Measurements from ENCODE around the gene UBE2F. TPM values are rescaled to one million over a fixed set of nuclear protein-coding genes. Genes with fewer than 3 reads are reported as not detected.
"Not testable (repeated sequence)": the region's sequence is repeated elsewhere in the genome, so short reads cannot be mapped to it uniquely, and the experiment has no call there.

The UBE2F gene
- total RNA-seq, 1 donor from 2014 or later = 59.4 TPM

- no peak for DNase-seq
These were observed 13.9 kb downstream of the UBE2F start for GRCh38 chr2:237980751-237981150.

GRCh38 chr2:237981621-237982020, 14.8 kb downstream of the UBE2F start:
- DNase-seq = not testable (repeated sequence)

- no peak for DNase-seq
These were observed 15.4 kb downstream of the UBE2F start for GRCh38 chr2:237982039-237982725.

GRCh38 chr2:237983922-237984321, 17.1 kb downstream of the UBE2F start:
- DNase-seq = no peak

GRCh38 chr2:237987268-237987667, 20.5 kb downstream of the UBE2F start:
- no peak for DNase-seq

- no peak for DNase-seq
These were observed 26.9 kb downstream of the UBE2F start for GRCh38 chr2:237993701-237994100.

- no peak for DNase-seq
These were observed 28.2 kb downstream of the UBE2F start for GRCh38 chr2:237995036-237995435.

DNA sequence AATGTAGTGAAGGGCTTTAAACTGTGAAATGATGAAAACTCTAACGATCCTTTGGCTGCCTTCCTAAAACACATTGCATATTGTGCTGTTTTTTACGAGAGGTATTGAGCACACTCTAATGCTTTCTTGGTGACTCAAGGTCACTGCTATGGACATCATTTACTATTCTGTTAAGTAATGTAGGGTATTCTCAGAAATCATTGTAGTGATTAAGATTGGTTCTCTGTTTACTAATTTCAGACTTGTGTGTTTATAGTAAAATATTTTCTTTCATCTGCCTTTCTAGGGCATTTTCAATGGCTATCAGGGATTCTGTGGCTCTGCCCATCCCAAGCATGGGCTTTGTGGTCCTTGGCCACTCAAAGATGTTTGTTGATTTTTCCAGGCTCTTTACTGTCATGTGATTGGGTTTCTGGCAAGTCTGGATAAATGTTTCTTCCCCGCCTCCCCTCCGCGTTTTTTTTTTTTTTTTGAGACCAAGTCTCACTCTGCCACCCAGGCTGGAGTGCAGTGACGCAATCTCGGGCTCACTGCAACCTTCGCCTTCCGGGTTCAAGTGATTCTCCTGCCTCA, 29.3 kb downstream of the UBE2F start:
- no peak for DNase-seq

- no peak for DNase-seq
These were observed 30.7 kb downstream of the UBE2F start for GRCh38 chr2:237997521-237997920.

- DNase-seq = peak; percentile 75
These were observed 31.7 kb downstream of the UBE2F start for GRCh38 chr2:237998530-237998929.

DNA sequence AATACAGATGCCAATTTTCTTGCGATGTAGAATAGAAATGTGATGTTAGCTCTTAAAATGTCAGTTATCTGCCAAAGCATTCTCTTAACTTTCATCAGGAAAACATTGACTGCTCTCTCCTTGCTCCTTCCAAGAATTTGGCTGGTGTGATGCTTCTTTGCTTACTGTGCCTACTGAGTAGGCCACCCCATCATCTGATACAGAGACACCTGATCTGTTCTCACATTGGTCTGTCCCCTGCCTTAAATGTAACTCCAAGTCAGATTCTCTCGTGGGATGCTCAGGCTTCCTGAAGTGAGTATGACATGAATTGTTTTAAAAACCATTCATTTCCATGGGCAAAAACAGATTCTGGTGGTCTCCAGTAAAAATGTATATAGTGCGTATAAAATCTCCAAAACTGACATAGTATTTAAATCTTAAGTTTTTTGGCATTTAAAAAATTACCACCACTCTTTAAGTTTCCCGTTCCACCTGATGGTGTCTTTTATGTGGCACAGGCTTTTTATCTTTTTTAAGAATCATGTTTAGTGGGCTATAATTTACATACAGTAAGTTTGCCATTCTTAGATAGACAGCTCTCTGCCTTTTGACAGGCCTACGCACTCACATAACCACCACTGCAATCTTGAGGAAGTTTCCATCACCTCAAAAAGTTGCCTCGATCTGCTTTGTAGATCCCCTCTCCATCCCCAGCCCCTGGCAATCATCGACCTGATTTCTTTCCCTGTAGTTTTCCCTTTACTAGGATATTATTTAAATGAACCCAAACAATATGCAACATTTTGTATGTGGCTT, 36.6 kb downstream of the UBE2F start:
- no peak for DNase-seq

- DNase-seq = no peak
These were observed 37.4 kb downstream of the UBE2F start for GRCh38 chr2:238004077-238004830.

GRCh38 chr2:238005528-238005927, 38.7 kb downstream of the UBE2F start:
- DNase-seq = no peak

- no peak for DNase-seq
These were observed 39.7 kb downstream of the UBE2F start for GRCh38 chr2:238006510-238006909.

- no peak for DNase-seq
These were observed 41.1 kb downstream of the UBE2F start for GRCh38 chr2:238007924-238008323.

- no peak for DNase-seq
These were observed 42.7 kb downstream of the UBE2F start for GRCh38 chr2:238009563-238009962.

DNA sequence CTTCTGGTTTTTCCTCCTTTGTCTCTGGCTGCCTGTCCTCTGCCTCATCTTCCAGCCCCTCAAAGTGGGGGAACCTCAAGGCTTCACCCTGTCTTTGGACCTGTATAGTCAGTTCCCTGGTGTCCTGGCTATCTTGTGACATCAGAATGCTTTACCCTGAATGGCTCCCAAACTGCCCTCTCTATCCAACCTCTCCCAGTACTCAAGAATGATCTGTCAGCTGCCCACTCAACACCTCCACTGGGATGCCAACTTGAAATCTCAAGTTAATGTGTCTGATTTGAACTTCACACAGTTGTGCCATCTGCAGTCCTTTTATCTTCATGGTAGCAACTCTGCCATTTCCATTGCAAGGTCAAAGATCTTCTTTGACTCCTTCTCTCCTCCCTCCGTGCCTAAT, 43.8 kb downstream of the UBE2F start:
- no peak for DNase-seq

DNA sequence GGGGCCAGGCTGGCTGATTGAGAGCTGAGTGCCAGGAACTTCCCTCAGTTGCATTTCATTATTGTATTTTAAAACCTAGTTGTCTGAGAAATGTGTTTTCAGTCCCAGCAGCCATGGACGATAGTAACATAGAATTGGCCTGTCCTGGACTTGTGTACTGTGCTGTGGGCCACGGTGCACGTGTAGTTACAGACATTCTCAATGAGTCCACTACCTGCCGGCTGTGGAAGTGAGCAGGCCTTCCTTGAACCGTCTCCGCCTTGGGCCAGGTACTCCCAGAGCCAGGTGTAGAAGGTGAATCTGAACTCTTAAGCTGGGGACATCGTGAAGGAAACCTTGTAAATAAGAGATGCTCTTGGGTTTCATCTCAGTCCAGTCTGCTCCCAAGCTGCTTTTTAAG, 47.0 kb downstream of the UBE2F start:
- no peak for DNase-seq

DNA sequence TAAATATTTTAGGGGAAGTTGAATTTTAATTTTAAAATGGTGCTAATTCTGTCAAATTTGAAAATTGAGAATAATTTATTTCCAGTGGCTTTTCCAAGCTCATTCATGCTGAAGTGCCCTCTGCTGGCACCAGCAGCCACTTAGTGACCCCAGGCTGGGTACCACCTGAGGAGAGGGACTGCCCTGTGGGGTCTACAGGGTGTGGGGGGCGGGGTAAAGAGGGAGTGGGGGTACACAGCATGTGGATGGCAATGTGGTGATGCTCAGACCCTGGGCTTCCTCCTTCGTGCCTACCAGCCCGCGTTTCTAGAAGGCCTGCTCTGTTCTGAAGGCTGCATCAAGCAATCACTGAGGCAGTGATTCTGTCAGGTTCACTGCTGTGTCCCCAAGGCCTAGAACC, 48.9 kb downstream of the UBE2F start:
- DNase-seq = peak; percentile 23

- no peak for DNase-seq
These were observed 49.7 kb downstream of the UBE2F start for GRCh38 chr2:238016526-238016925.

GRCh38 chr2:238019962-238020361, 53.1 kb downstream of the UBE2F start:
- DNase-seq = no peak

GRCh38 chr2:238020816-238021215, 54.0 kb downstream of the UBE2F start:
- DNase-seq = no peak

DNA sequence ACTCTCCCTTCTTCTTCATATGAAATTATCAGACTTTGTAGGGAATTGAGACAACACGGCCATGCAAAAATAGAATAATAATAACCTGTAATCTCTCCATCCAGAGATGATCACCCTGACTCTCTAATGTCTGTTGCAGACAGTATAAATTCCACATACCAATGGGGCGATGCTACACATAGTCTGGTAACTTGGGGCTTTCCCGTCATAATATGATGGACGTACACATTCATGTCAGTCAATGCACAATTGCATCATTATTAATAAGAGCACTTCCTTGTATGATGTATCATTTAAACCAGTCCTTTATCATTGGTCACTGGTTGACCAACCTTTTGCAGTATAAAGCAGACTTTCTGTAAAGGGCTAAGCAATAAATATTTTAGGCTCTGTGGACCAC, 54.5 kb downstream of the UBE2F start:
- no peak for DNase-seq
